NCI-H69 (cell line): Measurements from ENCODE around the gene ABCB7.
"Not testable (repeated sequence)": the region's sequence is repeated elsewhere in the genome, so short reads cannot be mapped to it uniquely, and the experiment has no call there.

ENCODE experiments used
- DNase-seq: peaks from one replicate; lab custom pipeline; 2025; lab: John Stamatoyannopoulos, UW

The ABCB7 gene

DNA sequence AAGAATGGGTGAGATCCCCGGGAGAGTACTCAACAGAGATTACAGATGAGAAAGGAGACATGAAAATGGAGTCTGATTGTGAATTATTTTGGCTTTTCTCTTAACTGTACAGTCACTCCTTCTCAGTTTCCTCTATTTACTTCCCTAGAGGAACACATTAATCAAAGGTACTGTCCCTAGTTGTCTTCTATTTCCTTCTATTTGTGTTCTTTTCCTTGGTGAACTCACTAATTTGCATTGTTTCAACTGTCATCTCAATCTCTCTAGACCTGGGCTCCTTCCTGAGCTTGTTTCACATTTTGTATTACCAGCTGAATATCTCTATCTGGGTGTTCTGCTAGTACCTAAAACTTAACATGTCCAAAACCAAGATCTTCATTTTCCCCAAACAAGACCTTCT lies 59.8 kb downstream of the ABCB7 start:
- no peak for DNase-seq

DNA sequence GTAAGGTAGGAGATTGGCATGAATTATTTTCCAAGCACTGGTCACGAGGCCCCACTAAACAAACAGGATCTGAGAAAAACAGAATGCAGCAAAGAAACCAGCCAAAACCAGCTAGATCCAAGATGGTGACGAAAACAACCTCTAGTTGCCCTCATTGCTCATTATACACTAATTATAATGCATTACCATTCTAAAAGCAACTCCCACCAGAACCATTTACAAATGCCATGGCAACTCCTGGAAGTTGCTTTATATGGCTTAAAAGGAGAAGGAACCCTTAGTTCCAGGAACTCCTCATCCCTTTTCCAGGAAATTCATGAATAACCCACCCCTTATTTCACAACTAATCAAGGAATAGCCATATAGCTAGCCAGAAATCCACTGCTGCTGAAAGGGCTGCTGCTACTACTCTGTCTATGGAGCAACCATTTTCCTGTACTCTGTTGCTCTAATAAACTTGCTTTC lies 69.3 kb downstream of the ABCB7 start:
- no peak for DNase-seq

DNA sequence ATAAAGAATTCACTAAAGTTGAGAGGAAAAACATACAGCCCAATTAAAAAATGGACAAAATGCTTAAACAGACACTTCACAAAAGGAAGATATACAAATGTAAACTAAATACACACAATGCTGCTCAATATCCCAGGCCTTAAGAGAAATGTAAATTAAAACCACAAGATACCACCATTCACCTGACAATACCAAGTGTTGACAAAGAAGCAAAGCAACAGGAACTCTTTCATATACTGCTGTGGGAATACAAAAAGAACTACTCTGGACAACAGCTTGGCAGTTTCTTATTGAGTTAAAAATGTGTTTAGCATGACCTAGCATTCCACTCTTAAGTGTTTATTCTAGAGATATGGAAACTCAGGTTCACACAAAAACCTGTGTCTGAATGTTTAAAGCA lies 71.3 kb downstream of the ABCB7 start:
- no peak for DNase-seq

DNA sequence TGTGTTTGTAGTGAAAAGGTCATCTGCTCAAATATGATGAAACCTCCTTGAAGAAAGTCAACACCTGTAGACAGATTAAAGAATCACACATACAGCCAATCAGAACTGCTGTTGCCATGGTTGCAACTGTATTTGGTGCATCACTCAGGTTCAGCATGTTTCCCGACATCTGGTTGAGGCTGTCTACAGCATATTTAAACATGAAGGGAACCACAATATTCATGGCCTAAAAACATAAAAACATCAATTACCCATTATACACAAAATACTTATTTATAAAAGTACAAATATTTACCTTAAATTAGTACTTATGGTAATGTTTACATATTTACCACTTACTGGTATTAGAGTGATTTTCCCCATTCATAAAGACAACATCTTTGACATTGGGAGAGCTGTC lies 79.7 kb downstream of the ABCB7 start:
- peak; percentile 0 for DNase-seq

DNA sequence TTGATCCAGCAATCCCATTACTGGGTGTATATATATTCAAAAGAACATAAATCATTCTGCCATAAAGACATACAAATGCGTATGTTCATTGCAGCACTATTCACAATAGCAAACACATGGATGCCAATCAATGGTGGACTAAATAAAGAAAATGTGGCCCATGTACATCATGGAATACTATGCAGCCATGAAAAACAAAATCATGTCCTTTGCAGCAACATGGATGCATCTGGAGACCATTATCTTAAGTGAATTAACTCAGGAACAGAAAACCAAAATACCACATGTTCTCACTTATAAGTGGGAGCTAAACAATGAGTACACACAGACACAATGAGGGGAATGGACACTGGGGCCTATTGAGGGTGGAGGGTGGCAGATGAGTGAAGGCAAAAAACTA lies 81.6 kb downstream of the ABCB7 start:
- DNase-seq: no peak

DNA sequence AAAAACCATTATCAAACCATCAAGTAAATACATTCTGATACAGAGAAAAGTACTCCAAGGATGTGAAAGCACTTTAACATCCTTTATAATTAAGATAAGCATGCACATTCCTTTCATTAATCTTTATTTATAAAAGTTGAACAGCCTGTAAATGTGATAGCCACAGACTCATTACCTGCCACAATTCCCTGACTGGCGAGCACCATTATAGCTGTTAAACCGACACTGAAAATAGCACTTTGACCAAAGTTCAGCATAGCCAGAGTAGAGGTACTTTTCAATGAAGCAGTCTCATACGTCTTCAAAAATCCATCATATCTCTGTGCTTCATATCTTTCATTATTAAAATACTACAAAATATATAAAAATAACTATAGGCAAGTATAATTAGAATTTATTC lies 84.7 kb downstream of the ABCB7 start:
- DNase-seq: no peak

DNA sequence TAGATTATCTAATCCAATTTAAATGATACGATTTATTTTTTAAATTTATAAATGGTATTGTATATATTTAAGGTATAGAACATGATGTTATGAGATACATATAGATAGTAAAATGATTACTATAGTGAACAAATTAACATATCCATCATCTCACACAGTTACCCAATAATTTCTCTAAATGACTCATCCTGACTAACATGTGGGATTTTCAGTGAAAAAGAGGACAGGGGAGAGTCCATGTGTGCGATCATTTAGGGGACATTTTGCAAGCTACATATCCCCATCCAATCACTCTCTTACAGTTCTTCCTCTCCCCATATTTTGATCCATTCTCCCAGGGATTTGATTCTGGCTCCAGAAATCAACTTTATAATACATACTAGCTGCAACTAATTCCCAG lies 88.2 kb downstream of the ABCB7 start:
- no peak for DNase-seq

DNA sequence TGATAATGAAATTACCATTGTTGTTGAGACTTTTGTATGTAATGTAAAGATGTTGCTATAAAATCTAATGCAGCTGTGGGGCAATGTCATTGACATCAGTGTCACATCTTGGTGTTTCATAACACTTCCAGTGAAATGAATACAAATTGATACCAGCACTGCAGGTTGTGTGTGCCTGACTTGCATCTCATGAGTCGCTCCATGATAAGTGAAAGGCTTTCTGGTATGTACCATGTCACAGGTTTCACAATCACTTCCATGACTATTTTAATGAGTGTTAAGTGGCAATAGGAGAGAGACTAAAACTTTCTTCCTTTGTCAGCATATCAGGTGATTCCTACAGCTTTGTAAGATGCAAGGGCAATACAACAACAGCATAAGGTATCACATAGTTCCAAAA lies 94.4 kb downstream of the ABCB7 start:
- DNase-seq: no peak

DNA sequence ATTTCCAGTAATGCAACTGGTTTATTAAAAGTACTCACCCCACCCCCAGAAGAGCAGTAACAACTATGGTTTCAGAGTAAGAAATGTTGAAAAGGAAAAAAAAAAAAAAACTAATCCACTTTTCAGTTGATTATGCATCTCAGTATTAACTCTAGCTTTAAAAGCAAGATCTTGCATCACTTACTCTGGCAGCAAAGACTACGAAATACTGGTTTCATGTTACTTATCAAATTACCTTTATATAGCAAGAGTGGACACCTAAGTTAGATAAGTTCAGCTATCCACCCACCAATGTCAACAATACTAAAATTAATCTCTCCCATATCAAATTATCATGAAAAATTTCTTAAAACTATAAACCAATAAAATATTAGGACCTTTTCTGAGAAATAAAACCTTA lies 105.0 kb downstream of the ABCB7 start:
- DNase-seq: no peak

DNA sequence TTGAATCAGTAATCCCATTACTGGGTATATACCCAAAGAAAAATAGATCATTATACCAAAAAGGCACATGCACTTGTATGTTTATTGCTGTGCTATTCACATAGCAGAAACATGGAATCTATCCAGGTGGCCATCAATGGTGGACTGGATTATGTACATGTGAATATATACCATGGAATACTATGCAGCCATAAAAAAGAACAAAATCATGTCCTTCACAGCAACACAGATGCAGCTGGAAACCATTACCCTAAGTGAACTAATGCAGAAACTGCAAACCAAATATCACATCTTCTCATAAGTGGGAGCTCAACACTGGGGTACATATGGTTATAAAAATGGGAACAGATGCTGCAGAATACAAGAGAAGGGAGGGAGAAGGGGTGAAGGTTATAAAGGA lies 110.7 kb downstream of the ABCB7 start:
- no peak for DNase-seq

DNA sequence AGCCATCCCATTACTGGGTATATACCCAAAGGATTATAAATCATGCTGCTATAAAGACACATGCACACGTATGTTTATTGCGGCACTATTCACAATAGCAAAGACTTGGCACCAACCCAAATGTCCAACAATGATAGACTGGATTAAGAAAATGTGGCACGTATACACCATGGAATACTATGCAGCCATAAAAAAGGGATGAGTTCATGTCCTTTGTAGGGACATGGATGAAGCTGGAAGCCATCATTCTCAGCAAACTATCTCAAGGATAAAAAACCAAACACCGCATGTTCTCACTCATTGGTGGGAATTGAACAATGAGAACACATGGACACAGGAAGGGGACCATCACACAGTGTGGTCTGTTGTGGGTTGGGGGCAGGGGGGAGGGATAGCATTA lies 111.9 kb downstream of the ABCB7 start:
- DNase-seq: not testable (repeated sequence)

DNA sequence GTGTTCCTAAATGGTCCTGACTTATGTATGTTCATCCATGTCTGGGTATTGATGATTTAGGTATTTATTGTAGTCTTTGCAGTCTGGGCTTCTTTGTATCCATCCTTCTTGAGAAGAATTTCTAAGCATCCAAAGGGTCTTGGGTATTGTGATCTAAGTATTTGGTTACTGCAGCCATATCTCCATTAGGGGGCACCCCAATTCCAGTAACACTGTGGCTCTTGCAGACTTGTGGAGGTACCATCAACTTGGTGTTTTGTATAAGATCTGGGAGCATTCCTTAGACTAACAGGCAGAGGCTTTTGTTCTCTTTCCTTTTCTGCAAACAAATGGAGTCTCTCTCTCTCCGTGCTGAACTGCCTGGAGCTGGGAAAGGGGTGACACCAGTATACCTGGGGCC lies 117.2 kb downstream of the ABCB7 start:
- DNase-seq: no peak
